GM12892 (cell line): Measurements from ENCODE around the gene MGAT5.

Source experiments
- POLR2A ChIP-seq: IDR thresholded peaks from 2 replicates; pipeline ENCODE4 v1.6.1; 2011; ENCODE audit warnings: low read depth, low read length, control low read depth
- POLR2AphosphoS5 ChIP-seq: IDR thresholded peaks from 2 replicates; pipeline ENCODE4 v1.6.1; 2011; ENCODE audit warnings: low read depth, low read length, control low read depth

DNA sequence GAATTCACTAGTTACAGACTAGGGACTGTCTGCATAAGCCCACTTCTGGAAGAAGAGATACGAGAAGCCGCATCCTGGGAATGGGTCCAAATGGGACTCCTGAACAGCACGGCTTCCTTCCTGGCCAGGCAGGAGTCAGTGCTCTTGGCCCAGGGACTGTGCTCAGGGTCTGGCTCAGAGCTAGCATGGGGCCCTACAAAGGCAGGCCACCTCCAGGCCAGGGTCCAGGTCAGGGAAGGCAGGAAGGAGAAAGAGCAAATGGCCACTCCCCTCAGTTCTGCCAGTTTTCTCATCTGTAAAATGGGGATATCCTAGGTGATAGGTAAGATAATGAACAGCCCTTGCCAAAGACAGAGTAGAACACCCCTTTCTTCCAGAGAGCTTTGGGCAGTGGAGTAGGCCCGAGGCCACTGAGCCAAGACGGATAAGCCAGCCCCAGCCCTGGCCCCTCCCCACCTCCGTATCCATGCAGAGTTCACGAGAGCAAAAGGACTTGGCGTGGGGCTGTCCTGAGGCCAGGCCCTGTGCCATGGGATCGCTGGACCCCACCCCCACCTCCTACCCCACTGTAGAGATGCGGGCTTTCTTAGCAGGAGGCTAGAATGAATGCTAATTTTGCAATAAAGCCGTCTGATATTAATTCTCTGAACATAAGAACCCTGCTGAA is 190.1 kb downstream of the MGAT5 start:
- TF ChIP-seq POLR2A (no peak), POLR2AphosphoS5 (no peak)
